Ovary (tissue), 3 donors: Measurements from ENCODE around the gene ERLEC1.

Experiments used
- CTCF ChIP-seq, 3 donors: fragments of 450-650 bp in 2 of 3; fragments of 200-600 bp in 1 of 3; IDR thresholded peaks; one replicate each; pipeline versions ENCODE4 v1.5.1 to v1.8.0; 2016 to 2022; ENCODE audit warnings: antibody characterized with exemption in 3 of 3, mild to moderate bottlenecking in 1 of 3
- EP300 ChIP-seq: sonication (generic); formaldehyde crosslinking; IDR thresholded peaks from one replicate; pipeline ENCODE4 v1.6.1; 2017; ENCODE audit warnings: antibody characterized with exemption
- POLR2A ChIP-seq: fragments of 450-650 bp; IDR thresholded peaks from one replicate; pipeline ENCODE4 v1.6.1; 2017; ENCODE audit warnings: antibody characterized with exemption, mild to moderate bottlenecking, moderate library complexity
- donor health status: DM: no; HTN: no; CAD: no.

DNA sequence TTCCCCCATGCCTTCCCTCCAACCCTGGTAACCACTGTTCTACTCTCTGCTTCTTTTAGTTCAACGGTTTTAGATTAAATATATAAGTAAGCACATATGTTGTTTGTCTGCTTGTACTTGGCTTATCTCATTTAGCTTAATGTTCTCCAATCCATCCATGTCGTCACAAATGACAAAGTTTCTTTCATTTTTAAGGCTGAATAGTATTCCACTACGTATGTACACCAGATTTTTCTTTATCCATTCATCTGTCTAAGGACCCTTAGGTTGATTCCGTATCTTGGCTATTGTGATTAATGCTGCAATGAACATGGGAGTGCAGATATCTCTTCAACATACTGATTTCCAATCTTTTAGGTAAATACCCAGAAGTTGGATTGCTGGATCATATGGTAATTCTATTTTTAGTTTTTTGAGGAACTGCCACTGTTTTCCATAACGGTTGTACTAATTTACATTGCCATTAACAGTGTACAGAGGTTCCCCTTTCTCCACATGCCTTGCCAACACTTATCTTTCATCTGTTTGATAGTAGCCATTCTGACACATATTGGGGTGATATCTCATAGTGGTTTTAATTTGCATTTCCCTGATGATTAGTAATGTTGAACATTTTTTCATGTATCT, 8.2 kb upstream of the ERLEC1 start:
- TF ChIP-seq CTCF (IDR thresholded peaks at IDR 0.05) (no peak), EP300 (no peak), POLR2A (no peak)
